Right forelimb (tissue), 1 donor: ENCODE results near the gene ATP8B1.

Experiments used
- DNase-seq: peaks from one replicate; pipeline ENCODE4 v3.0.0-alpha.2; 2018

ATP8B1 gene

DNA sequence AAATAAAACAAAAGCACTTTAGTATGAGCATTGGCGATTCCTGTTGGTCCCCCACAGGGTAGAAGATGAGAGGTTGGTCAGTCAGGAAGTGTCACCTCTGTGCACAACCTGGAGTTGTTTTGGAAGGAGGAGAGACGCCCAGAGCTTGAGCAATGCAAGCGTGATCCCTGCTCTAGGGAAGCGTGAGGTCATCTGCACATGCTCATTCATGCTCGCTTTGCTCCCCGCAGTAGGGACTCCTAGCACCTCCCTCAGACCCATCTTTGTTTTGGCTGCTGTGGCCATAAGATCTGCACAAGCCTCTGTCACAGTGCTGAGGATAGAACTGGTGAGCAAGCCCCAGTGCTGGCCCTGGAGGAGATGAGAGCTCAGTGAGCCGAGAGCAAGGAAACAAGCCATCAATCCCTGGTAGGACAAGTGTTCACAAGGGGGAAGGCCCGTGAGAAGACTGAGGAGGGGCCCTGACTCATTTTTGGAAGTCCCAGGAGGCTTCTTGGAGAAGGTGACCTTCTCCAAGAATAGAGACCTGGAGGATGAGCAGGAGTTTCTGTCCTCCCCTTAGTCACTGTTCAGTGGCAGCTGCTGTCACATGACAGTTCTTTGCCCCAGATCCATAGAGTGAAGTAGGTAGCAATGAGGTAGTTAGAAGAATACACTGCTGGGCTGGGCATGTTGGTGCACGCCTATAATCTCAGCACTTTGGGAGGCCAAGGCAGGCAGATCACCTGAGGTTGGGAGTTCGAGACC, 13.3 kb upstream of the ATP8B1 start:
- DNase-seq, result no peak

DNA sequence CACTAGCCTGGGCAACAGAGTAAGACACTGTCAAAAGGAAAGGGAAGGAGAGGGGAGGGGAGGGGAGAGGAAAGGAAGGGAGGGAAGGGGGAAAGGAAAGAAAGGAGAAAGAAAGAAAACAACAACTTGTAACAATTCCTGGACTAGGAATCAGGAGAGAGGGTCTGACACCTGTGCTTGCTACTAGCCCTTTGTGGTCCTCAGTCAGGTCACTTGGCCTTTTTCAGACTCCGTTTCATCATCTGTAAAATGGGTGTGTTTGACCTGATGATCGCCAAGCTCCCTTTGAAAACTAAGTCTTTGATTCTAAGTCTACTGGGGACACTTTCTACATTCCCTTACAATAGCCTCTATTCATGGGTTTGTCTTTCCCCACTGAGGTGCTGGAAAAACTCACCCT, 11.4 kb upstream of the ATP8B1 start:
- DNase-seq, result no peak

DNA sequence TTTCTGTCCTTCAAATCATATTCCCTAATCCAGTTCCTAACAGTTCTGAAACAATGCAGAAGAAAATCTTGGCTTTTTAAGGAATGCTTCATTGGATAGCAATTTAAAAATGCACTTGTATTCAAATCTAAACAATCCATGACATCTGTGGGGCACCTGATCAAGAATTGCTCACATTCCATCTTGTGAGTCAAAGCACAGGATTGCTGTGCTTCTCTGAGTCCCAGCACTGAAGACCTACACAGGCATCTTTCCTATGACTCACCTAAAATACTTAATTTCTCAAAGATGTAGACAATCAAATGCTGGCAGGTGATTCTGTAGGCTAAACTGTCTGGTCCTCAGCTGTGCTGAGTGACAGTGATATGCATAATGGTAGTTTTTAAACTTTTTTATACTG, 10.1 kb upstream of the ATP8B1 start:
- DNase-seq, result no peak

DNA sequence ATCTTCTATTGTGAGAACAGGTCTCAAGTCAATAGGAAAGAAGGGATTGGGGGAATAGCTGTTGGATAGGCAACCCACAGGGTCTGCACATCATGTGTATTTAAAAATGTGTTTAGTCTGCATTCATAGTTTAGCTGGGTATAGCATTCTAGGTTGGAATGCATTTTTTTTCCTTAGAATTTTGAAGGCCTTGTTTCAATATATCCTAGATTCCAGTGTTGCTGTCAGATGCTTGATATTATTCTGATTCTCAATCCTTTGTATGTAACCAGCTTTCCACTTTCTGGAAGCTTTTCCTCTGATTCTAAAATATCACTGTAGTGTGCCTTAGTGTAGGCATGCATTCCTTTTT, 9.0 kb upstream of the ATP8B1 start:
- no peak for DNase-seq

DNA sequence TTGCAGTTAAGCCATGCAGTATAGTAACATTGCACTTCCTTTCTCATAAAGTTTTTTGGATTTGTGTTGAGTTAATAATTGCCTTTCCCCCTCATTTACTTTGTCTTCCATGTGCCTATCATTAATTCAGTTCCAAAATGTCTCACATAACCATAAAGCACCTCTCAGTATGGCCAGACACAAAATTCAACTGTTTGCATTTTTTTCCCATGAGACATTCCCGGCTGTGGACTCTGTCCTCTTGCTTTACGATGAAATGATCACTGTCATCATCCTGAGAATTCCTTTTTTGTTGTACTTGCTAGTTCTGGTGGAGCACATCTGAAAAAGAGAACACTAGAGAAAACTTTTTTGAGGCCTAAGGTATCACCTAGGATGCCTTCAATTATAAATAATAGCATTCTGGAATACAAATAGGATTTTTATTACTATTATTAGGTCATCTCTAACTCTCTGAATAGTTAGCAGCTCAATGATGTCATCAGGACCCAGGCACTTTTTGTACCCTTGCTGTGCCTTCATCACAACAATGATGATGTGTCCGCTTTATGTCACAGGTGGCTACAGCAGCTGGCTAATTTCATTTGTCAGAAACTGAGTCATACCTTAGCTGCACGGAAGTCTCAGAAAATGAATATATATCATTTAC, 8.5 kb upstream of the ATP8B1 start:
- DNase-seq, result no peak

DNA sequence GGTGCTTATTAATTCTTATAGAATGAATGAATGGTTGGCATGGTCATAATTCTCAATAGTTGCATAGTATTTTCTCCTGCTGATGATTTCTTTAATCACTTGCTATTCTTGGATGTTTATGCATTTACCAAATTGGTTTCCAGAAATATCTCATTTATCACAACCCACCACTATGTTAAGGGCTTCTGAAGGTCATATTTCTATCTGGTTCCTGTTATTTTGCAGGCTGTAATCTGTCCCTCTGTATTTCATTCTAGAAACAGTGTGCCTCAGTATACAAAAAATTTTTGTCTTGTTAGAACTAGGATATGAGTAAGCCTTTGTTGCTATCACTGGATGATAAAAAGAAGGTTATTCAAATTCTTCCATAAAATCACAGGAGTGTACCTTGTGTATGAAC, 6.1 kb upstream of the ATP8B1 start:
- DNase-seq, result no peak

DNA sequence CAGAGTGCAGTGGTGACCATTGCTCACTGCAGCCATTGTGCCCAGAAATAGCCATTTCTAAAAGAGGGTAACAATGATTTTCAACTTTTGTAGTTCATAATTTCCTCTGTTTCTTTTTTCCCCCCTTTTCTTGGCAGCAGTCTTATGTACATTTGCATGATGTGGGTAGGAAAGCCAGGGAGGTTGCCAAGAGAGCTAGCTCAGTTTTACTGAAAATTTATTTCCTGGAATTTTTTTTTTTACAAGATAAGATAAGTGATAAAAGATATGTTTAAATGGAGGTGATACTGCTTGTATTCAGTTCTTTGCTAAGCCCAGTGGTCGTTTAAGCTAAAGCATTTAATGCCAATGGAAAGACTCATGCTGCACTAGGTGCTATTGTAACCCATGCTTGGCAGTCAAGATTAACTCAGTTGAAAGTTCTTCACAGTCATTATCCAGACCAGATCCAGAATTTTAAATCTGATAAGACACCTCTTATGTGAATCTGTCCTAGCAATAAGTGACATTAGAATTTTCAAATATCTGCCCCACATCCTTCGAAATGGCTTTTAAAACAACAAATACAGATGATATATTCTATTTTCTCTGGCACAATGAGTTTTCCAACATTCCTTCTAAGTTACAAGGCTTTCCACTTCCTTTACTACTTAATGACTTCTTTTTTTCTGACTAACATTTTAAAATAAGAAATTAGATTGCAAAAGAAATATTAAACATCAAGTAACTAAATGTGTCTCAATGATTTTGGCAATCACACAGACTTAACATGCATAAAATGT, 4.4 kb upstream of the ATP8B1 start:
- DNase-seq, result no peak

DNA sequence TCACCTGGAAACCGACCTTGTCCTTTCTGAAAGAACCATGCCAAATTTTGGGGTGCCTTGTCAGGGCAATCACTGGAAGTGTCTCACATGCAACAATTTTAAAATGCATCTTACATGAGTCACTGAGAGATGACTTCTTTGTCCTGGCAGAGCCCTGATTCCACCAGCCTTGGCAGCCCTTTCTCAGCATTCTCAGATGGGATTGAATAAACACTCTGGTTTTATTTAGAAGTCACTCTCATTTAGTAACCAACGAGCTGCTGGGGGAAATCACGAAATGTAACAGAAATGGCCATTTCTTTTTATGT, 3.8 kb upstream of the ATP8B1 start:
- DNase-seq, result no peak

DNA sequence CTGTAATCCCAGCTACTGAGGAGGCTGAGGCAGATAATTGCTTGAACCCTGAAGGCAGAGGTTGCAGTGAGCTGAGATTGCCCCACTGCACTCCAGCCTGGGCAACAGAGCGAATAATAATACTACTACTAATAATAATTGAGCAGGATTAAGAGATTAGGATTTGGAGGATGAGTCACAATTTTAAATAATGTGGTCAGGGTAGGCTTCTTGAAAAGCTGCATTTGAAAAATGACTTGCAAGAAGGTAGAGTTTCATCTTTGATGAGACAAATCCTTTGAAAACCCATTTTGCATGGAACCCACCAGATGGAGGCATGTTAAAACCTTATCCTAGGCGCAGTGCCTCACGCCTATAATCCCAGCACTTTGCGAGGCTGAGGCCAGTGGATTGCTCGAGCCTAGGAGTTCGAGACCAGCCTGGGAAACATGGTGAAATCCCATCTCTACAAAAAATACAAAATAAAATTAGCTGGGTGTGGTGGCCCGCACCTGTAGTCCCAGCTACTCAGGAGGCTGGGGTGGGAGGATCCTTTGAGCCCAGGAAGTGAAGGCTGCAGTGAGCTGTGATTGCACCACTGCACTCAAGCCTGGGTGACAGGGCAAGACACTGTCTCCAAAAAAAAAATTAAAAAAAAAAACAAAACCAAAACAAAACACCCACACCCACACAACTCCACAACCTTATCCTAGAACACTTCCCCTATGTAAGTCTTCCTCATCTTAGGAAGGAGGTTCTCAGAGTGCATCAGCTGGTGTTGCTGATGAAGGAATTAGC, 3.3 kb upstream of the ATP8B1 start:
- no peak for DNase-seq

DNA sequence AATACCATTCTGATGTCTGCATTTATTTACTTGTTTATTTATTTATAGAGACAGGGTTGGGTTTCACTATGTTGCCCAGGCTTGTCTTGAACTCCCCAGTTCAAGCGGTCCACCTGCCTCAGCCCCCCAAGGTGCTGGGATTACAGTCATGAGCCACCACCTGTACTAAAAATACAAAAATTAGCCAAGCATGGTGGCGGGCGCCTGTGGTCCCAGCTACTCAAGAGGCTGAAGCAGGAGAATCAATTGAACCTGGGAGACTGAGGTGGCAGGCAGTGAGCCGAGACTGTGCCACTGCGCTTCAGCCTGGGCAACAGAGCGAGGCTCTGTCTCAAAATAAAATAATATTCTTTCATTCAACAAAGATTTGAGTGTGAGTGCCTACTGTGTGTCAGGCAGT, 2.0 kb upstream of the ATP8B1 start:
- DNase-seq, result no peak

DNA sequence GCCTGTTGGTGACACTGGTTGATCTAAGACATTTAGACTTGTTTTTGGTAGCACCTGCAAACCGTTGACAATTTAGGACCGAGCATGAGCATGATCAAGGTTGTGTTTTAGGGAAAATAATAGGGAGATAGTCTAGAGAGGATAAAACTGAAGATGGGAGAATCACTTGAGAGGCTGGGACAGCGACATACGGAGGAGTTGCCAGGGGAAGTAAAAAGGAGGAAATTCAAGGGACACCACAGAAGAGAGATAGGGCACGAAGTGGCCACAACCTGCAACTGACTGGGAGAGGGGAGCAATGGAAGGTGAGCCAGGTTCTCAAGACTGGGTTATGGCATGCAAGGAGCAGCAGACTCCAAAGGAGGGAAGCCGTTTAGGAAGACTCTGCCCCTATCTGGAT, 1.4 kb upstream of the ATP8B1 start:
- DNase-seq, result no peak

DNA sequence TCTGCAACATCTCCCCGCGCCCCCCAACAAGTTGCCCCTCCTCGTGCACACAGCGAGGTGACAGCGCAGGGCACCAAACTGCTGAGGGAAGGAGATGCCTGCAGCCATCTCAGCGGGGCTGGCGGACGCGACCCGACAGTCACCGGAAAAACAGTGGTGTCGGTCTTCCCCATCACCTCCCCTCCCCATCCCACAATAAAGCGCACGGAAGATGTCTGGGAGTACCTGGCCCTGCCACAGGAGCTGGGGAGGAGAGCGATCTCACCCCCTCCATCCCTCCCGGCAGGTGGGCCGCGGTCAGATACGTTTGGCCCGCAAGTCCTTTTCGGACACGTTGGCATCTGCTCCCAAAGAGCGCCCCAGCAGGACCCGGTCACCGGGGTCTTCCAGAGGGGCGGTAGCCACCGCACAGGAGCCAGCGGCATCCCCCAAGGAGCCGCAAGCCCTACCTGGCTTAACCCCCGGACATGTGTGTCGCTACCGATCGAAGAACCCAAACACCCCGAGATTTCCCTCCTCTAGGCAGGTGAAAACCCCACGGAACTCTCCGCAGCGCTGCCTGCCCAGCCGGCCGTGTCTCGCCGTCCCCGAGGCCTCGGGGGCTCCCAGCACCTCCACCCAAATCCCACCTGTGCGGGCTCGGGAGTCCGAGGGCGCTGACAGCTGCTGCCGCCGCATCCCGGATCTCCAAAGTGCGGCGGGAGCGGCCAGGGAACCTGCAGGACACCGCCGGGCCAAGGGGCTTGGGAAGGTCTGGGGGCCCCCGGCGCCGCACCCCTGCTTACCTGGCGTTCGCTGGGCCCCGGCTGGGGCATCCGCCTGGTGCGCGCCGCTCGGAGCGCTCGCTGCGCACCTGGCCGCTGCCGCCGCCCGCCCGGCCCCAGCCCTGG, 657 bp downstream of the ATP8B1 start:
- no peak for DNase-seq

DNA sequence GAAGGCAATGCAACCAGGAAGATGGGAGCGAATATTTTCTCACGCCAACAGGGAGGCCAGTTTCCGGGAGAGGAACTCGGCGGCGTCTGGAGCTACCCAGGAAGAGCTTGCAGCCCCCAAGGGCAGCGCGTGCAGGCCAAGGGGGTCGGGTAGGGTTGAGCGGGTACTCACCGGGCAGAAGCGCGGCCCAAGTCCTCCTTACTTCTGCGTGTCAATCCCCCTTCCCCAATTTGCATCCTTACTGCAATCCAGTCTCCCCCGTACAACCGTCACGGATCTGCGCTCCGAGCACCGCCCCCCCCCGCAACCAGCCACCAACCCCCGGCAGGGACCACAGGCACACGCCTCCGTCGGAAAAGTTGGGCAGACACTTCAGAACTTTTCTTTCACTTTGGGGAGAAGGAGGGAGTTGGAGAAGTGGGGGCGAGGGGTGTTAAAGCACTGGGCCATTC, 1.3 kb downstream of the ATP8B1 start:
- no peak for DNase-seq

DNA sequence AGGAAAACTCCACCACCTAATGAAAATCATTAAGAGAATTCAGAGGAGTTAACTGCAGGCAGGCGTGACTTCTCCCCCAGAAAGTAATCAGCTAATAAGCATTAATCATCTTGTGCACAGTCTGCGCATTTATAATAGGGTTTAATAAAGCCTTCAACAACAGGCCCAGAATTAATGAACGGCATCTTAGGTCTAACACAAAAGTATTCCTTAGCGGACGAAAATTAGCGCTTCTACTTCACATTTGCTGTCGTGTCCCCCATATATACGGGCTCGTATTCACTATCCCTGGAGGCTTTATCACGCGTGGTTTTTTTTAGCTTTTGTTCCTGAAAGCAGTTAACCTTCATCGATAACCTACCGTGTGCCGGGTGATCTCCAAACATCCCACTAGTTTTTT, 1.8 kb downstream of the ATP8B1 start:
- no peak for DNase-seq

DNA sequence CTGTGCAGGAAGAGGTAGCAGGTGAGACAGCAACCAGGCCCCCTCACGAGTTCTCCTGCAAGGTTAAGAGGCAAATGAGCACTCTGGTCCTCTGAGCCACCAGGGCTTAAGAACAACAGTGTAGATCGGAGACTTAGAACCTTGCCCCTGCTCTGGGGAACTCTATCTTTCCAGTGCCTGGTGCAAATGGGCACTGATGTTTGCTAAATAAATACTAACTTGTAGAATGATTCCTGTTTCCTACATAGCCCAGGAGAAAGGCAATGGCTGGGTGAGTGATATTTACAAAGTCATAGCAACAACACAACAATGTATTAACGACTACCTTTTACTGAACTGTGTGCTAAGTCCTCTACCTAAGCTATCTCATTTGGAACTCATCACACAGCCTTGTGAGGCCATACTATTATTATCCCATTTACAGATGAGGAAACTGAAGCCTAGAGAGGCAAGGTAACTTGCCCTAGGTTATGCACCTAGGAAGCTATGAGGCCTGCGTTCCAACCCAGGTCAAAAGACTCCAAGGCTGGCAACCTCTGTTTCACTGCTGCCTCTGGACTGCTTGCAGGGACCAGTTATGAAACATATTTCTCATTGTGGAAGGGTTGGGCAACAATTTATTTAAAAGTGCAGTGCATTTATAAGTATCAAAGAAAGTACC, 4.3 kb downstream of the ATP8B1 start:
- no peak for DNase-seq

DNA sequence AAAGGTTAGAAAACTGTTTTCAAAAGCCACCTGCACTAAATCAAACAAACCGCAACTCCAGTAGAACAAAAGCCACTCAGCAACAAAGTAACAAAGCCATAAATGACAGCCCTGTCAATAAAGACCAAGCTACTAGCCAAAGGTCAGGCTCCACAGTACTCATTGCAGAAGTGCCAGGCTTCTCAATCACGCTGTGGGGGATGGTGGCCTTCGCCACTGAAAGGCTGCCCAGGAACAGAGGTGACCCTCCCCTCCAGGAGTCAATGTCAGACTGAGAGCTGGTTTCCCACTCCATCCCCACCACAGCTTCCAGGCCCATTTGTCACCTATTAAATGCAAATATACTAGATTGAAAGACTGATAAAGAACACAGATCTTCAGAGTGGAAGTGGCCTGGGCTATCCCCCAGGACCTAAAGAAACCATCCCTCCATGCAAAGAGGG, 5.9 kb downstream of the ATP8B1 start:
- no peak for DNase-seq

DNA sequence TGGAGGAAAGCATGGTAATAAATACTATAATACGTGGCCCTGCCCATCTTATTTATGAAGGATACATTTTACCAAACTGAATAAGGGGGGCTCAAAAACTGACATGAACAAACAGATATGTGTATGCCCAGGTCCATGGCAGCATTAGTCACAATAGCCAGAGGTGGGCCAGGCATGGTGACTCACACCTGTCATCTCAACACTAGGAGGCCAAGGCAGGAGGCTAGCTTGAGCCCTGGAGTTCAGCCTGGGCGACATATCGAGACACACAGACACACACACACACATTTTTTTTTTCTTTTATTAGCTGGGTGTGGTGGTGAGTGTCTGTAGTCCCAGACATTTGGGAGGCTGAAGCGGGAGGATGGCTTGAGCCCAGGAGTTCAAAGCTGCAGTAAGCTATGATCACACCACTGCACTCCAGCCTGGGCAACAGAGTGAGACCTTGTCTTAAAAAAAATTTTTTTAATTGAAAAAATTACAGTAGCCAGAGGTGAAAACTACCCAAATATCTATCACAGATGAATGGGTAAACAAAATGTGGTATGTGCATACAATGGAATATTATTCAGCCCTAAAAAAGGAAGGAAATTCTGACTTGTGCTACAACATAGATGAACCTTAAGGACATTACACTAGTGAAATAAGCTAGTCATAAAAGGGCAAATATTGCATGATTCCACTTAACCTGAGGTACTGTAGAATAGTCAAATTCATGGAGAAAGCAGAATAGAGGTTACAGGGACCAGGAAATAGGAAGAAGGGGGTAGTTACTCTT, 8.0 kb downstream of the ATP8B1 start:
- DNase-seq, result no peak

DNA sequence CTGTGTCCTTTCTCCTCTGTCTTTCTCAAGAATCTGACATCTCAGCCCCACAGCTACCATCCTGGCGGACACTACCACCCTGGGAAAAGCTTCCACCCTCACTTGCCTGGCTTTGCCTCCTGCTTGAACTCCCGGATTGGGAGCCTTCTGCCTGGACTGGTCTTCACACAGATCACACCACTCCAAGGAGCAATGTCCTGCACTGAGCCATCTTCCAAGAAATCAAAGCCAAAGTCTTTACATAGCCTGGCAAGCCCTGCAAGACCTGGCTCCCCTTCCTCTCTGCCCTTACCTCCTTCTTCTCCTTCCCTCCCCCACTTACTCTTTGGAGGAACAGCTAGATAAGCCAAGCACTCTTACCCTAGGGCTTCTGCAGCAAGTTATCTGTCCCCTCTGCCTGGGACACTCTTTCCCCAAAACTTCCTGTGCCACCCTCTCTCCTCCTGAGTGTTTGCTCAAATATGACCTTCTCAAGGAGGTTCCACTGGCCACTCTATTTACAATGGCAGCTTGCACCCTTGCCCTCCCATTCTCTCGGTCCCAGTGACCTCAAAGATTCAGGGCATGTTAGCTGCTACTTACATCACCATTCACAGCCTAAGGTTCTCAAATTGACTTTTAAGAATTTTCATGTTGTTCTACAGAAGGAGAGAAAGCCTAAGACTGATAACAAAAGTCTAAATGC, 9.7 kb downstream of the ATP8B1 start:
- DNase-seq, result no peak

DNA sequence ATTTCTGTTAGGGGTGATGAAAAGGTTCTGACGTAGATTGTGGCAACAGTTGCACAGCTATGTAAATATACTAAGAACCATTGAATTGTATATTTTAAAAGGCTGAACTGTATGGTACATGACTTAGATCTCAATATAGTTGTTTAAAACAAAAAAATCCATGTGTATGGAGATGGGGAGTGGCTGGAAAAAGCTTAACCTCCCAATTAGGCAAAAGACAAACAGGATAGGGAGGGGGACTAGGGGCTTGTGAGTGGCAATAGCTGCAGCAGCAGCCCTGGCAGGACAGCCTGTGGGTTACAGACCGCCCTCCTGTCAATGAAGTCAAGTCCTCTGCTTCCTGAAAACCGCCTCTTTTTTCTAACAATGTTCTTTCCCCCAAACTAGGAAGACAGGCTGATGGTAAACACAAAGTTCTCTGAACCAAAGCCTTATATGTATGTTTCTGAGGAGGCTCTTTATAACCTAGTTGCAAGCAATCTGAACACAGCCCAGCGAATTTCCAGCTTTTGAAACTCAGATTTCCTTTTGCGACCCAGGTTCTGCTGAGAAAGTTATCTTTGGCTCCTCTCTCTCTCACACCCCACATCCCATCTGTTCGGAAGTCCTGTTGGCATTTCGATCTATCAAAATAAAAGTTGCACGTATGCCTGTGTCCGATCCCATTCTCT, 10.3 kb downstream of the ATP8B1 start:
- DNase-seq, result no peak

DNA sequence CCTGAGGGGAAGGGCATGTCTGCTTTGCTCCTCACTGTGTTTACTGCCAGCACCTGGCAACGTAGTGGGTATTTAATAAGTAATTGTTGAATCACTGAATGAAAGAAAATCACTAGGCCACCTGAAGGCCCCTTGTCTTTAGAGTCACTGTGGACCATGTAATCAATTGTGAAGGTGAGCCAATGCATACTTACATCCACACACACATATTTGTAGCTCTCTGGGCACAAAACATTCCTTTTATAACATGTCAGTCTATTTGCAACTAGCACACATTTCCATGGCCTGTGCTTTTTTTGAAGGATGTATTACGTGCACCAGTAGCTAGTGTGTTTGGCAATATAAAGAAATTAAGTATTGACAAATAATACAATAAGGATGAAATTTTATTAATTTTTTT, 11.2 kb downstream of the ATP8B1 start:
- DNase-seq, result no peak
